Eye (tissue), 1 donor: ENCODE results near the gene CMIP.

Source experiments
- DNase-seq: peaks from one replicate; pipeline ENCODE4 v3.0.0-alpha.2; 2015

CMIP gene

GRCh38 chr16:81629034-81629802, 184.6 kb downstream of the CMIP start:
- DNase-seq = no peak

- DNase-seq = no peak
Observed at GRCh38 chr16:81629896-81630634, 185.5 kb downstream of the CMIP start.

GRCh38 chr16:81630635-81631031, 186.0 kb downstream of the CMIP start:
- DNase-seq = peak; percentile 86

- DNase-seq = no peak
Observed at GRCh38 chr16:81632392-81633146, 188.0 kb downstream of the CMIP start.

GRCh38 chr16:81633147-81633619, 188.6 kb downstream of the CMIP start:
- no peak for DNase-seq

GRCh38 chr16:81633680-81634379, 189.2 kb downstream of the CMIP start:
- no peak for DNase-seq

- no peak for DNase-seq
Observed at GRCh38 chr16:81634380-81635062, 189.9 kb downstream of the CMIP start.

GRCh38 chr16:81635063-81635937, 190.7 kb downstream of the CMIP start:
- DNase-seq = no peak

GRCh38 chr16:81636298-81636993, 191.8 kb downstream of the CMIP start:
- DNase-seq = no peak

- DNase-seq = no peak
Observed at GRCh38 chr16:81637336-81638235, 193.0 kb downstream of the CMIP start.

- DNase-seq = no peak
Observed at GRCh38 chr16:81638286-81638945, 193.8 kb downstream of the CMIP start.

- no peak for DNase-seq
Observed at GRCh38 chr16:81639348-81639747, 194.7 kb downstream of the CMIP start.

- no peak for DNase-seq
Observed at GRCh38 chr16:81639931-81640680, 195.5 kb downstream of the CMIP start.

GRCh38 chr16:81640681-81641070, 196.1 kb downstream of the CMIP start:
- no peak for DNase-seq

GRCh38 chr16:81641395-81642106, 196.9 kb downstream of the CMIP start:
- peak; percentile 72 for DNase-seq

- DNase-seq = no peak
Observed at GRCh38 chr16:81642107-81642436, 197.5 kb downstream of the CMIP start.

- no peak for DNase-seq
Observed at GRCh38 chr16:81642943-81643342, 198.3 kb downstream of the CMIP start.
